Measurements from ENCODE around the gene PDE6H. TPM values are rescaled to one million over a fixed set of nuclear protein-coding genes. Genes with fewer than 3 reads are reported as not detected.

PDE6H gene
- total RNA-seq, 1 experiment from 2014 or later: not detected

- Histone ChIP-seq H3K9me3 (ENCODE audit: control insufficient read depth, insufficient read depth, low read depth, low read length) (no peaks in the 10 kb centered on the region), H3K4me3 (ENCODE audit: low read depth in 2 of 2, low read length in 2 of 2) (no peak overlapping the region), H3K4me1 (ENCODE audit: control insufficient read depth, insufficient read depth, low read length) (no peaks in the 10 kb centered on the region), H3K27me3 (ENCODE audit: control insufficient read depth, insufficient read depth, low read length) (no peaks in the 10 kb centered on the region), H3K27ac (ENCODE audit: low read length) (no peak overlapping the region), H3K36me3 (ENCODE audit: control insufficient read depth, insufficient read depth, low read length) (no peaks in the 10 kb centered on the region)
- CTCF ChIA-PET: no interaction called here
- DNase-seq (ENCODE audit: low read depth, low spot score): no peak
- POLR2A ChIA-PET: no interaction called here
- intact Hi-C loops (cut with micrococcal nuclease; ENCODE audit: unreplicated experiment) (no loop called here), in situ Hi-C loops (cut with HindIII; ENCODE audit: low pct_unique_long_range_greater_than_20kb, low sequenced_read_pairs) (no loop called here)
- BruUV-seq (replicated peaks): no TSS peak
- TF ChIP-seq TCF7L2 (IDR thresholded peaks at IDR 0.05; ENCODE audit: low read depth, low read length): no peak
- TF ChIP-seq SIN3A (IDR thresholded peaks at IDR 0.05; ENCODE audit: borderline replicate concordance, insufficient read depth, low read depth, low read length): no peak
- TF ChIP-seq POLR2AphosphoS5 (IDR thresholded peaks at IDR 0.05; ENCODE audit: low read depth, low read length): no peak
- TF ChIP-seq REST (IDR thresholded peaks at IDR 0.05; ENCODE audit: insufficient read depth in 1 of 2, low read depth in 2 of 2, low read length in 1 of 2): no peak
- TF ChIP-seq CTCF (IDR thresholded peaks at IDR 0.05): no peak
- no peak for ATAC-seq
These were observed 8.4 kb upstream of the PDE6H start for GRCh38 chr12:14964406-14964805.

GRCh38 chr12:14965221-14965620 is 7.6 kb upstream of the PDE6H start:
- ATAC-seq (no peak), DNase-seq (ENCODE audit: low read depth, low spot score) (no peak)
- BruUV-seq (replicated peaks): no TSS peak
- POLR2A ChIA-PET: no interaction called here
- no peaks in the 10 kb centered on the region for H3K9me3 ChIP-seq (ENCODE audit: control insufficient read depth, insufficient read depth, low read depth, low read length)
- H3K27me3 ChIP-seq (ENCODE audit: control insufficient read depth, insufficient read depth, low read length): no peaks in the 10 kb centered on the region
- intact Hi-C loops (cut with micrococcal nuclease; ENCODE audit: unreplicated experiment): no loop called here
- CTCF ChIA-PET: no interaction called here
- H3K36me3 ChIP-seq (ENCODE audit: control insufficient read depth, insufficient read depth, low read length): no peaks in the 10 kb centered on the region
- H3K4me1 ChIP-seq (ENCODE audit: control insufficient read depth, insufficient read depth, low read length): no peaks in the 10 kb centered on the region
- TF ChIP-seq CTCF (IDR thresholded peaks at IDR 0.05): no peak
- no peak for TF ChIP-seq REST (IDR thresholded peaks at IDR 0.05; ENCODE audit: insufficient read depth in 1 of 2, low read depth in 2 of 2, low read length in 1 of 2)
- TF ChIP-seq SIN3A (IDR thresholded peaks at IDR 0.05; ENCODE audit: borderline replicate concordance, insufficient read depth, low read depth, low read length): no peak
- TF ChIP-seq TCF7L2 (IDR thresholded peaks at IDR 0.05; ENCODE audit: low read depth, low read length): no peak
- no peak for TF ChIP-seq POLR2AphosphoS5 (IDR thresholded peaks at IDR 0.05; ENCODE audit: low read depth, low read length)
- in situ Hi-C loops (cut with HindIII; ENCODE audit: low pct_unique_long_range_greater_than_20kb, low sequenced_read_pairs): no loop called here
- no peak overlapping the region for H3K4me3 ChIP-seq (ENCODE audit: low read depth in 2 of 2, low read length in 2 of 2)
- no peak overlapping the region for H3K27ac ChIP-seq (ENCODE audit: low read length)
